Ovary (tissue), 3 donors: Measurements from ENCODE around the gene ALDH3B1.

Experiments used
- POLR2A ChIP-seq: fragments of 450-650 bp; IDR thresholded peaks from one replicate; pipeline ENCODE4 v1.6.1; 2017; ENCODE audit warnings: antibody characterized with exemption, mild to moderate bottlenecking, moderate library complexity
- TF ChIP-seq, protein P1 (sequence below), 3 donors: fragments of 450-650 bp in 2 of 3; fragments of 200-600 bp in 1 of 3; IDR thresholded peaks; one replicate each; pipeline versions ENCODE4 v1.5.1 to v1.8.0; 2016 to 2022; ENCODE audit warnings: antibody characterized with exemption in 3 of 3, mild to moderate bottlenecking in 1 of 3
- donor health status: DM: no; HTN: no; CAD: no.

GRCh38 chr11:67998150-67999045, 11.7 kb upstream of the ALDH3B1 start:
- TF ChIP-seq POLR2A = no peak
- TF ChIP-seq, protein P1, sequence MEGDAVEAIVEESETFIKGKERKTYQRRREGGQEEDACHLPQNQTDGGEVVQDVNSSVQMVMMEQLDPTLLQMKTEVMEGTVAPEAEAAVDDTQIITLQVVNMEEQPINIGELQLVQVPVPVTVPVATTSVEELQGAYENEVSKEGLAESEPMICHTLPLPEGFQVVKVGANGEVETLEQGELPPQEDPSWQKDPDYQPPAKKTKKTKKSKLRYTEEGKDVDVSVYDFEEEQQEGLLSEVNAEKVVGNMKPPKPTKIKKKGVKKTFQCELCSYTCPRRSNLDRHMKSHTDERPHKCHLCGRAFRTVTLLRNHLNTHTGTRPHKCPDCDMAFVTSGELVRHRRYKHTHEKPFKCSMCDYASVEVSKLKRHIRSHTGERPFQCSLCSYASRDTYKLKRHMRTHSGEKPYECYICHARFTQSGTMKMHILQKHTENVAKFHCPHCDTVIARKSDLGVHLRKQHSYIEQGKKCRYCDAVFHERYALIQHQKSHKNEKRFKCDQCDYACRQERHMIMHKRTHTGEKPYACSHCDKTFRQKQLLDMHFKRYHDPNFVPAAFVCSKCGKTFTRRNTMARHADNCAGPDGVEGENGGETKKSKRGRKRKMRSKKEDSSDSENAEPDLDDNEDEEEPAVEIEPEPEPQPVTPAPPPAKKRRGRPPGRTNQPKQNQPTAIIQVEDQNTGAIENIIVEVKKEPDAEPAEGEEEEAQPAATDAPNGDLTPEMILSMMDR (IDR thresholded peaks at IDR 0.05) = no peak
